Mesenchymal stem cell (in vitro differentiated cells and primary cell): ENCODE data around the gene SULT4A1.

ENCODE experiments used
- DNase-seq: peaks from one replicate; pipeline ENCODE4 v3.0.0-alpha.2; 2013
- H2AFZ ChIP-seq: one replicate; pipeline ENCODE4 v1.6.1; 2013; ENCODE audit warnings: low read depth, mild to moderate bottlenecking, control low read depth, inconsistent platforms, low read length, moderate library complexity
- H2AK5ac ChIP-seq: 2 replicates; pipeline ENCODE4 v1.6.1; 2013; ENCODE audit warnings: low read length, moderate library complexity, mild to moderate bottlenecking, inconsistent platforms; ENCODE audit not compliant: severe bottlenecking
- H2BK120ac ChIP-seq: one replicate; pipeline ENCODE4 v1.6.1; 2013; ENCODE audit warnings: low read depth, mild to moderate bottlenecking, inconsistent platforms, low read length, moderate library complexity
- H2BK12ac ChIP-seq, 2 experiments: one replicate each; pipeline ENCODE4 v1.6.1; 2013; ENCODE audit warnings: inconsistent platforms in 2 of 2, low read length in 2 of 2, mild to moderate bottlenecking in 2 of 2, moderate library complexity in 2 of 2, control low read depth in 1 of 2
- H2BK15ac ChIP-seq: one replicate; pipeline ENCODE4 v1.6.1; 2013; ENCODE audit warnings: mild to moderate bottlenecking, low read depth, inconsistent platforms; ENCODE audit not compliant: poor library complexity, severe bottlenecking
- H2BK5ac ChIP-seq: 2 replicates; pipeline ENCODE4 v1.6.1; 2013; ENCODE audit warnings: low read depth, mild to moderate bottlenecking, low read length, control low read depth, inconsistent platforms; ENCODE audit not compliant: poor library complexity, severe bottlenecking
- H3K14ac ChIP-seq, 2 experiments: one replicate each; pipeline ENCODE4 v1.6.1; 2013; ENCODE audit warnings: inconsistent platforms in 2 of 2, low read length in 2 of 2, control low read depth in 1 of 2, mild to moderate bottlenecking in 1 of 2, moderate library complexity in 1 of 2
- H3K18ac ChIP-seq, 2 experiments: one replicate each; pipeline ENCODE4 v1.6.1; 2013; ENCODE audit warnings: inconsistent platforms in 2 of 2, low read length in 2 of 2, control low read depth in 1 of 2, low read depth in 1 of 2, mild to moderate bottlenecking in 1 of 2
- H3K23ac ChIP-seq, 2 experiments: one replicate each; pipeline ENCODE4 v1.6.1; 2013; ENCODE audit warnings: inconsistent platforms in 2 of 2, low read length in 2 of 2, mild to moderate bottlenecking in 2 of 2, moderate library complexity in 2 of 2, control low read depth in 1 of 2
- H3K27ac ChIP-seq: 2 replicates; pipeline ENCODE4 v1.5.1; 2013; ENCODE audit warnings: mild to moderate bottlenecking, moderate library complexity, low read length, control low read depth, inconsistent platforms; ENCODE audit not compliant: poor library complexity, severe bottlenecking
- H3K27me3 ChIP-seq, 2 experiments: 2 replicates each; pipeline versions ENCODE4 v1.6.1 to v1.7.0; 2013; ENCODE audit warnings: low read length in 2 of 2, mild to moderate bottlenecking in 2 of 2, moderate library complexity in 2 of 2, control low read depth in 1 of 2, inconsistent platforms in 1 of 2; ENCODE audit not compliant: control insufficient read depth in 1 of 2, insufficient read depth in 1 of 2
- H3K36me3 ChIP-seq, 2 experiments: 2 replicates each; pipeline versions ENCODE4 v1.6.1 to v1.7.0; 2013; ENCODE audit warnings: low read length in 2 of 2, control low read depth in 1 of 2, inconsistent platforms in 1 of 2, low read depth in 1 of 2, mild to moderate bottlenecking in 1 of 2; ENCODE audit not compliant: insufficient read depth in 2 of 2, control insufficient read depth in 1 of 2
- H3K4ac ChIP-seq, 2 experiments: one replicate each; pipeline ENCODE4 v1.6.1; 2013; ENCODE audit warnings: inconsistent platforms in 2 of 2, low read length in 2 of 2, mild to moderate bottlenecking in 2 of 2, moderate library complexity in 2 of 2, control low read depth in 1 of 2, low read depth in 1 of 2
- H3K4me1 ChIP-seq: 2 replicates; pipeline ENCODE4 v1.6.1; 2013; ENCODE audit warnings: low read depth, low read length, control low read depth; ENCODE audit not compliant: control insufficient read depth, insufficient read depth
- H3K4me2 ChIP-seq: 2 replicates; pipeline ENCODE4 v1.6.1; 2013; ENCODE audit warnings: low read length, mild to moderate bottlenecking, inconsistent platforms; ENCODE audit not compliant: poor library complexity, severe bottlenecking
- H3K4me3 ChIP-seq, 2 experiments: 2 replicates each; pipeline versions ENCODE4 v1.5.1 to v1.7.0; 2013; ENCODE audit warnings: low read length in 2 of 2, mild to moderate bottlenecking in 2 of 2, control low read depth in 1 of 2, low read depth in 1 of 2; ENCODE audit not compliant: insufficient read depth in 1 of 2
- H3K79me1 ChIP-seq: replicated peaks from 2 replicates; pipeline ENCODE4 v1.6.1; 2013; ENCODE audit warnings: mild to moderate bottlenecking, control low read depth, low read length, inconsistent platforms; ENCODE audit not compliant: poor library complexity, severe bottlenecking
- H3K9ac ChIP-seq: 2 replicates; pipeline ENCODE4 v1.7.0; 2013; ENCODE audit warnings: mild to moderate bottlenecking, low read length, moderate library complexity
- H3K9me3 ChIP-seq: 2 replicates; pipeline ENCODE4 v1.7.0; 2013; ENCODE audit warnings: mild to moderate bottlenecking, low read length; ENCODE audit not compliant: control insufficient read depth
- H4K8ac ChIP-seq: one replicate; pipeline ENCODE4 v1.6.1; 2013; ENCODE audit warnings: inconsistent platforms, mild to moderate bottlenecking, low read length, moderate library complexity
- H4K91ac ChIP-seq: one replicate; pipeline ENCODE4 v1.6.1; 2013; ENCODE audit warnings: mild to moderate bottlenecking, low read length, inconsistent platforms
- WGBS: methylation state at CpG from one replicate; pipeline ENCODE4 v1.1.7; 2013; ENCODE audit warnings: mixed read lengths; 5-methylcytosine and 5-hydroxymethylcytosine counted together

The SULT4A1 gene

DNA sequence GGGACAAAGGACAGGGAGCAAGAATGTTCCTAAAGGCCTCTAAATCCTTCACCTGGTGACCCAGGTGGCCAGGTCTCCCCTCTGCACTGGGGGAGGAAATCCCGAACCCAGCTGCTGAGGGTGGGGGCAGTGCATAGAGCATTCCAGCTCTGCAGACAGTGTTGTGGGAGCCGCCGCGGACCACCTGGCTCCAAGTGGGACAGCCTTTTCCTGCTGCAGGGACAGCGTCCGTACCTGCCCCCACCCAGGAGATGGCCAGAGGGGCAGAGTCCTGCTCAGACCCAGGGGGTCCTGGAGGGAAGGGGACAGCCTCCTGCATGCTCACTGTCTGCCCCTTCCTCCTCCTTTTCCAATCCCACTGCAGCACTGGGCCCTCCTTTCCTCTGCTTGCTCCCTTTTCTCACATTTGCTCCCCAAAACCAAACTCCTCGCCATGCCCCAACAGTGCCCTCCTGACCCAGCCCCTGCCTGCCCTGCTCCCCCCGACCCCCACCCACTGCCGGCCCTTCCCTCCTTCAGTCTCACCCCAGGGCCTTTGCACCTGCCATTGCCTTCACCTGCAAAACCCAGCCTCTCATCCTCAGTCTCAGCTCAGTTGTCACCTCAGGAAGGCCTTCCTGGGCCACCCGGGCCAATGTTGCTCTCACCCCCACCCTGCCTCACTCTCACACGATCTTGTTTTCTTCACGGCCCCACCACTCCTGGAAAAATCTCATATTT lies 16.7 kb upstream of the SULT4A1 start:
- no peak overlapping the region for H2BK12ac ChIP-seq
- no peak overlapping the region for H2AK5ac ChIP-seq
- no peak overlapping the region for H3K9ac ChIP-seq
- H3K27ac ChIP-seq: no peak overlapping the region
- no peak overlapping the region for H3K14ac ChIP-seq
- 80% methylated on average over 12 of the region's 12 CpGs for WGBS
- no peak overlapping the region for H3K18ac ChIP-seq
- peaks cover 5% of the 10 kb centered on the region for H3K9me3 ChIP-seq
- no peak overlapping the region for H2BK5ac ChIP-seq
- H3K27me3 ChIP-seq: peaks cover 31 to 68% of the 10 kb centered on the region in 2 experiments
- no peak overlapping the region for H2AFZ ChIP-seq
- no peak overlapping the region for H4K8ac ChIP-seq
- H3K79me1 ChIP-seq: no peaks in the 10 kb centered on the region
- H3K23ac ChIP-seq: no peak overlapping the region
- no peak overlapping the region for H3K4ac ChIP-seq
- H2BK15ac ChIP-seq: no peak overlapping the region
- H3K4me2 ChIP-seq: no peak overlapping the region
- no peaks in the 10 kb centered on the region for H3K4me1 ChIP-seq
- DNase-seq: no peak
- H3K4me3 ChIP-seq: no peak overlapping the region
- H3K36me3 ChIP-seq: no peaks in the 10 kb centered on the region
- H4K91ac ChIP-seq: no peak overlapping the region
- no peak overlapping the region for H2BK120ac ChIP-seq

GRCh38 chr22:43878079-43878795 lies 15.9 kb upstream of the SULT4A1 start:
- Histone ChIP-seq H3K14ac (no peak overlapping the region), H3K9ac (no peak overlapping the region)
- no peak for DNase-seq

GRCh38 chr22:43876866-43877509 lies 14.7 kb upstream of the SULT4A1 start:
- no peak overlapping the region for H3K18ac ChIP-seq
- H2BK5ac ChIP-seq: no peak overlapping the region
- no peak overlapping the region for H3K4me2 ChIP-seq
- H3K4ac ChIP-seq: no peak overlapping the region
- H4K8ac ChIP-seq: no peak overlapping the region
- H2BK15ac ChIP-seq: no peak overlapping the region
- DNase-seq: no peak
- no peak overlapping the region for H3K14ac ChIP-seq
- H3K27ac ChIP-seq: no peak overlapping the region
- H3K23ac ChIP-seq: no peak overlapping the region
- peaks cover 31 to 68% of the 10 kb centered on the region in 2 experiments for H3K27me3 ChIP-seq
- WGBS: 74% methylated on average over 5 of the region's 5 CpGs
- no peak overlapping the region for H2BK120ac ChIP-seq
- H2BK12ac ChIP-seq: no peak overlapping the region
- H3K9me3 ChIP-seq: no peaks in the 10 kb centered on the region
- H3K4me1 ChIP-seq: no peaks in the 10 kb centered on the region
- H2AK5ac ChIP-seq: no peak overlapping the region
- H3K9ac ChIP-seq: no peak overlapping the region
- no peak overlapping the region for H4K91ac ChIP-seq
- H3K4me3 ChIP-seq: no peak overlapping the region
- no peak overlapping the region for H2AFZ ChIP-seq
- H3K79me1 ChIP-seq: no peaks in the 10 kb centered on the region
- H3K36me3 ChIP-seq: no peaks in the 10 kb centered on the region

More at GRCh38 chr22:43878079-43878795, 15.9 kb upstream of the SULT4A1 start:
- Histone ChIP-seq H3K27ac (no peak overlapping the region), H3K4ac (no peak overlapping the region), H3K27me3 (peaks cover 31 to 68% of the 10 kb centered on the region in 2 experiments), H2BK120ac (no peak overlapping the region), H3K23ac (no peak overlapping the region), H3K79me1 (no peaks in the 10 kb centered on the region), H3K4me3 (no peak overlapping the region), H2BK5ac (no peak overlapping the region), H2AFZ (no peak overlapping the region), H3K18ac (no peak overlapping the region), H2AK5ac (no peak overlapping the region), H2BK15ac (no peak overlapping the region), H3K4me2 (no peak overlapping the region), H3K36me3 (no peaks in the 10 kb centered on the region), H3K4me1 (no peaks in the 10 kb centered on the region), H4K91ac (no peak overlapping the region), H2BK12ac (no peak overlapping the region), H3K9me3 (peaks cover 5% of the 10 kb centered on the region), H4K8ac (no peak overlapping the region)
- WGBS: 77% methylated on average over 12 of the region's 12 CpGs

- no peak overlapping the region for H4K8ac ChIP-seq
- no peak overlapping the region for H4K91ac ChIP-seq
- H3K4me3 ChIP-seq: no peak overlapping the region
- no peaks in the 10 kb centered on the region for H3K79me1 ChIP-seq
- H3K4me2 ChIP-seq: no peak overlapping the region
- H3K36me3 ChIP-seq: no peaks in the 10 kb centered on the region
- H3K23ac ChIP-seq: no peak overlapping the region
- WGBS: 100% methylated on average over 2 of the region's 5 CpGs
- H3K27me3 ChIP-seq: peaks cover 5 to 16% of the 10 kb centered on the region in 2 experiments
- no peak overlapping the region for H3K27ac ChIP-seq
- no peak overlapping the region for H2BK5ac ChIP-seq
- H3K9me3 ChIP-seq: peaks cover 4% of the 10 kb centered on the region
- H2BK15ac ChIP-seq: no peak overlapping the region
- H2AK5ac ChIP-seq: no peak overlapping the region
- H3K14ac ChIP-seq: no peak overlapping the region
- no peaks in the 10 kb centered on the region for H3K4me1 ChIP-seq
- H3K4ac ChIP-seq: no peak overlapping the region
- H2BK120ac ChIP-seq: no peak overlapping the region
- DNase-seq: no peak
- no peak overlapping the region for H3K18ac ChIP-seq
- no peak overlapping the region for H2BK12ac ChIP-seq
- no peak overlapping the region for H3K9ac ChIP-seq
- H2AFZ ChIP-seq: no peak overlapping the region
Measured at GRCh38 chr22:43869799-43870198, 7.5 kb upstream of the SULT4A1 start.
